GM12891 (cell line): ENCODE measurements around the gene C1orf74.

Experiments used
- POLR2AphosphoS5 ChIP-seq: IDR thresholded peaks from 2 replicates; pipeline ENCODE4 v1.6.1; 2011; ENCODE audit warnings: low read depth, low read length, control low read depth
- POU2F2 ChIP-seq: IDR thresholded peaks from 2 replicates; pipeline ENCODE4 v1.6.1; 2011; ENCODE audit warnings: low read depth, mild to moderate bottlenecking, control low read depth, low read length, moderate library complexity

- peak; percentile 16; the same call in 1 of the 2 replicates for TF ChIP-seq POLR2AphosphoS5
- TF ChIP-seq POU2F2, result no peak
These were observed 13.5 kb downstream of the C1orf74 start for GRCh38 chr1:209770636-209771415.
